Measurements from ENCODE around the gene RHOH.
"Not testable (repeated sequence)": the region's sequence is repeated elsewhere in the genome, so short reads cannot be mapped to it uniquely, and the experiment has no call there.

RHOH gene

GRCh38 chr4:40196724-40197281 is at the start of gene RHOH:
RHOH (plus strand) TSS chr4:40197031; CDS start chr4:40243387, 46,356 bp downstream.
- DNase-seq = no peak

DNA sequence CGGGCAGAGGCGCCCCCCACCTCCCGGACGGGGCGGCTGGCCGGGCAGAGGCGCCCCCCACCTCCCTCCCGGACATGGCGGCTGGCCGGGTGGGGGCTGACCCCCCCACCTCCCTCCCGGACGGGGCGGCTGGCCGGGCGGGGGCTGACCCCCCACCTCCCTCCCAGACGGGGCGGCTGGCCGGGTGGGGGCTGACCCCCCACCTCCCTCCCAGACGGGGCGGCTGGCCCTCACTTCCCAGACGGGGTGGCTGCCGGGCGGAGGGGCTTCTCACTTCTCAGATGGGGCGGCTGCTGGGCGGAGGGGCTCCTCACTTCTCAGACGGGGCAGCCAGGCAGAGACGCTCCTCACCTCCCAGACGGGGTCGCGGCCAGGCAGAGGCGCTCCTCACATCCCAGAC is 49.3 kb upstream of the RHOH start:
- not testable (repeated sequence) for DNase-seq

DNA sequence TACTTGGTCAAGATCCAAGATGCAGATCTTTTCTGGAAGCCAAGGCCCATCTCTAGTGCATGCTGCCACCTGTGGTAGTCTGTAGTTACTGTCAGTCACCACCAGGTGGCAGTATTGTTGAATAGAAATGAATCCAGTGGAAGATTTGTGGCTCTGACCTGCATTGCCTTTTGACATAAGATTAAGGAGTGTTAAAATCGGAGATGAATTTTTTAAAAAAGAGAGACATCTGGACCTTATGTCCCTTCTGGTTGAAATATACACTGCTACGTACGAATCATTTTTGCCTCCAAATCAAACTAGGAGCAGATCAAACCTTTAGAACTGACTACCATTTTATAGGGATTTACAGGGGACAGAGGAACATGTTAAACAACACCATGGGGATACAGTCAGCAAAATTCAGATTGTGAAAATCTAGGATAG is 46.9 kb upstream of the RHOH start:
- DNase-seq = peak; percentile 56

DNA sequence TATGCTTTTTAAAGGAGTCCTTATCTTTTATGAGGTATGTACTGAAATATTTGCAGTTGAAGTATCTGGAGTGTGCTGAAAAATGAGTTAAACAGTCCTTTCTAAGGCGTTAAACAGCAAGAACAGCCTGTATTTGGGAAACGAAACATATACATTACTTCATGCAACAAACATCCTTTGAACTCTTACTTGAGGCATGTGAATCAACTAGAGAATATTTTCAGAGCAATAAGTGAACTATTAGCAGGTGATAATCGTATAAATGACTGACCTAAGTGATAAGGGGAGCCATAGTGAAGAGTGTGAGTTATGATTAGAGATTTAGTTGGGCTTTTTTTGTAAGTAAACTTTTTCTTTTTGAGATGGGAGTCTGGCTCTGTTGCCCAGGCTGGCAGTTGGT is 45.9 kb upstream of the RHOH start:
- DNase-seq = no peak

GRCh38 chr4:40152637-40153036 is 44.2 kb upstream of the RHOH start:
- DNase-seq = no peak

GRCh38 chr4:40157436-40157835 is 39.4 kb upstream of the RHOH start:
- no peak for DNase-seq

DNA sequence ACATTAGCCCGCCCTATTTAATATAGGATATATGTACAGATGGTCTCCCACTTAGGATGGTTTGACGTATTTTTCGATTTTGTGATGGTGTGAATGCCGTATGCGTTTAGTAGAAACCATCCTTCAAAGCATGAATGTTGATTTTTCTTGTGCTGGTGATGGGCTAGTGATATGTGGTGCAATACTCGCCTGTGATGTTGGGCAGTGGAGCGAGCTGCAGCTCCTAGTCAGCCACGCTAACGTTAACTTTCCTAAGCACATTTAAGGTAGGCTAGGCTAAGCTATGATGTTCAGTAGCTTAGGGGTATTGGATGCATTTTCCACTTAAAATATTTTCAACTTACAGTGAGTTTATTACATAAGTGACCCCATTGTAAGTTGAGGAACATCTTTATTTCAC is 36.6 kb upstream of the RHOH start:
- no peak for DNase-seq

DNA sequence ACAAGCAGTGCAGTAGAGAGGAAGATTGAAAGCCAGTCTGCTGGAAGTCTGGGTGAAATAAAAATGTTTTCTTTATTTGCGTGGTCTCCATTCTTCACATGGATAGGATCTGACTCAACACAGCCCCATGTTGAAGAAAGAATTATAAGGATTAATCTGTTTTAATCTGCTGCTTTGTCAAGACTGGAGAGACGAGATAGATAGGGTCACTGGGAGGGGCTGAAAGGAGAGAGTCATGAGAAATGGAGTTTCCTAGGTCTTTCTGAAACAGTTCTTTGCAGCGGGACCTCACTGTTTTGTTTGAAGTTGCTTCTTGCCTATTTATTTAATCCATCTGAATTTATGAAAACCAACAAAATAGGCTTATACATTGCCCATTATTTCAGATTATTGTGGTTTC is 32.4 kb upstream of the RHOH start:
- DNase-seq = no peak

- DNase-seq = no peak
Observed at GRCh38 chr4:40165916-40166315, 30.9 kb upstream of the RHOH start.

DNA sequence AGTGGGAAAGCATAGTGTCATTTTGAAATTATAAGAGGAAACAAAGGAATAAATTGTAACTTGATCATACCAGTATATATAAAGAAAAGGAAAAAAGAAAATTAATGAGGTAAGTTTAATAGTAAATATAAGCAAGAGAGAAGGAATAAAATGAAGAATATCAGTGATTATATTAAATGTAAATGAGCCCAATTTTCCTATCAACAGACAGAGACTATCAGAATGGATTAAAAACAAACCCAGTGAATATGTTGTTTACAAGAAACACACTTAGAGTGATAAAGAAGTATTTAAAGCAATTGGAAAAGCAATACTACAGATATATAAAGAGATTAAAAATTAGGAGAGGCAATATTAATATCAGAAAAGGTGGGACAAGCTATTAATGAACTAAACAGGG is 28.8 kb upstream of the RHOH start:
- no peak for DNase-seq

GRCh38 chr4:40170588-40170987 is 26.2 kb upstream of the RHOH start:
- no peak for DNase-seq

- no peak for DNase-seq
Observed at GRCh38 chr4:40173470-40173875, 23.4 kb upstream of the RHOH start.

GRCh38 chr4:40176602-40177001 is 20.2 kb upstream of the RHOH start:
- no peak for DNase-seq

- no peak for DNase-seq
Observed at GRCh38 chr4:40177591-40177990, 19.2 kb upstream of the RHOH start.

DNA sequence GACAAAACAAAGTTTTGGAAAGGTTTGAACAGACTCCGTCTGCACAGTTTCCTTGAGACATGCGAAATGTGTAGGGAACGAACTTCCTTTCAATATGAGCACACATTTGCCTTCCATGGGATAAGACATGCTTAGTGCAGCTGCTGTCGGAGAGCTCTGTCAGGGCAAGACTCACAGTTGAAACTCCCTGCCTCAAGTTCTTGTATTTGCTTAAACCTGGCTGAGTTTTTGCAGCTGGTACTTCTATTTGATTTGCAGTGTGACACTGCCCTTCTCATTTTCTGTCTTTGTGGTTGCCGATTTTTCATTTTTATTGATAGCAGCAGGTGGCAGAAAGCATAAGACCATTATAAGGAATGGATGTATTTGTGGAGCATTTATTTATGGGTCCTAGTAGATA is 18.2 kb upstream of the RHOH start:
- no peak for DNase-seq

DNA sequence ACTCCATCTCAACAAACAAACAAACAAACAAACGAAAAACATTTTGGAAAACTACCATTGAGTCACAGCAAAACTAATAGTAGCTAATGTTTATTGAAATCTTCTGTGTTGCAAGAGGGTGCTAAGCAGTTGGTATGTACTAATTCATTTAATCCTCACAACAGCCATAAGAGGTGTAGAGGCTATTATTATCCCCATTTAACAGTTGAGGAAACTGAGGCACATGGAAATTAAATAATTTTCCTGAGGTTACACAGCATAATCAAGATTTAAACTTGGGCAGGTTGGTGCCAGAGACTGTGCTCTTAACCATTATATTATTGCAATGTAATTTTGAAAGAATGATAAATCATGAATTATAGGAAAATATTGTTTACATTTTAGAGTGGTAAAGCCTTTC is 17.5 kb upstream of the RHOH start:
- no peak for DNase-seq

GRCh38 chr4:40180356-40180755 is 16.5 kb upstream of the RHOH start:
- no peak for DNase-seq

GRCh38 chr4:40182001-40182400 is 14.8 kb upstream of the RHOH start:
- DNase-seq = no peak

DNA sequence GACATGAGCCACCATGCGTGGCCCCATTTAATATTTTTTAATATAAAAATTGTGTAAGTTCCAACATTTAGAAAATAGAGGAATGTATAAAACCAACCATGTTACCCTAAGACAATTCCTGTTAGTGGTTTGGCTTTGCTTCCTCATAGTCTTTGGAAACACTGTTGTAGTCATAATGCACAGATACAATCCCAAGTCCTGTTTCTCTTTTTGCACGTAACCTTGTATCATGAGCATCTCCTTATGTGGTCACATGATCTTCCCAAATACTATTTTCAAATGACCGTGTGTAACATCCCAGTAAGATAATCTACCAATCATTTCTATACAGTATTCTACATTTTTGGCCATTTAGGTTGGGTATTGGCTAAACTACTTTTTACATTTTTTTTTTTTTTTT is 13.9 kb upstream of the RHOH start:
- no peak for DNase-seq

- no peak for DNase-seq
Observed at GRCh38 chr4:40183615-40184411, 13.0 kb upstream of the RHOH start.

- no peak for DNase-seq
Observed at GRCh38 chr4:40185830-40186664, 10.8 kb upstream of the RHOH start.

GRCh38 chr4:40186665-40187014 is 10.2 kb upstream of the RHOH start:
- DNase-seq = no peak

- no peak for DNase-seq
Observed at GRCh38 chr4:40187386-40187906, 9.4 kb upstream of the RHOH start.

DNA sequence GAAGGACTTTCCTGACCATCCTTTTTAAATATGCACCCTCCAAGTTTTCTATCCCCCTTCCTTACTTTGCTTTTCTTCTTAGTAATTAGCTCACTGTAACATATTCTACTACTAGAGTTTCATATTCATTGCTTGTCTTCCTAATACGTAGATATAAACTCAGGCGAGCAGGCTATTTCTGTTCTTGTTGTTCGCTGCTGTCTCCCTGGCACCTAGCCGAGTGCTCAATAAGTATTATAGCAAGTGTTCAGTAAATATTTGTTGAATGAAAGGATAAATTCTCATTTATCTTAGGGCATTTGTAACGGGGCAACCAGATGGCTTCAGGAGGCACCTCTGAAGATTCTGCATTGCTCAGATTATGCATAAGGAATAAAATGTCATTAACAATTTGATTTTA is 6.8 kb upstream of the RHOH start:
- DNase-seq = no peak

All from NCI-H1694 treated with DMSO at 0.1 percent for 48 hours (cell line).